Activated naive CD8-positive, alpha-beta T cell treated with anti-CD3 and anti-CD28 coated beads, Interleukin-2, amount 50 U/mL, for 24 hours (primary cell): ENCODE data around the gene RTN4RL2.

Source experiments
- ATAC-seq: fragments of 150-1000 bp; cut with Tn5 transposase; one replicate; pipeline ENCODE4 v1.10.0; 2021
- DNase-seq: peaks from one replicate; pipeline ENCODE4 v3.0.0; 2021
- H3K27ac Mint-ChIP-seq: one replicate; pipeline ENCODE4 v1.8.0; 2021; ENCODE audit warnings: mild to moderate bottlenecking, mixed read lengths
- H3K27me3 Mint-ChIP-seq: one replicate; pipeline ENCODE4 v1.8.0; 2021; ENCODE audit warnings: mixed read lengths
- H3K36me3 Mint-ChIP-seq: one replicate; pipeline ENCODE4 v1.8.0; 2021; ENCODE audit warnings: low read depth, mixed read lengths
- H3K4me1 Mint-ChIP-seq: one replicate; pipeline ENCODE4 v1.8.0; 2021; ENCODE audit warnings: mixed read lengths
- H3K4me3 Mint-ChIP-seq: one replicate; pipeline ENCODE4 v1.8.0; 2021; ENCODE audit warnings: mild to moderate bottlenecking, moderate library complexity, mixed read lengths
- H3K9me3 Mint-ChIP-seq: one replicate; pipeline ENCODE4 v1.8.0; 2021; ENCODE audit warnings: mixed read lengths

RTN4RL2 gene

GRCh38 chr11:57426439-57426928 is 33.8 kb upstream of the RTN4RL2 start:
- DNase-seq (peak; percentile 27), ATAC-seq (no peak)
- peak overlapping the region; percentile 98 for H3K4me3 Mint-ChIP-seq
- peaks cover 59% of the 10 kb centered on the region for H3K4me1 Mint-ChIP-seq
- H3K27me3 Mint-ChIP-seq, result no peaks in the 10 kb centered on the region
- H3K36me3 Mint-ChIP-seq, result peaks cover 52% of the 10 kb centered on the region
- peak overlapping the region; percentile 98 for H3K27ac Mint-ChIP-seq
- no peaks in the 10 kb centered on the region for H3K9me3 Mint-ChIP-seq

- Mint-ChIP-seq H3K27me3 (no peaks in the 10 kb centered on the region), H3K4me1 (peaks cover 56% of the 10 kb centered on the region), H3K36me3 (peaks cover 45% of the 10 kb centered on the region), H3K9me3 (no peaks in the 10 kb centered on the region), H3K4me3 (peak within 1 kb of the TSS; percentile 98), H3K27ac (peak within 1 kb of the TSS; percentile 98)
- DNase-seq (peak; percentile 87), ATAC-seq (peak; percentile 77)
Measured at GRCh38 chr11:57426929-57427726, 33.2 kb upstream of the RTN4RL2 start, which contains the start of gene SLC43A3. SLC43A3 (minus strand) TSS chr11:57427121; CDS start chr11:57426172, 949 bp downstream.

- Mint-ChIP-seq H3K4me1 (peaks cover 56% of the 10 kb centered on the region), H3K9me3 (no peaks in the 10 kb centered on the region), H3K4me3 (peak overlapping the region; percentile 98), H3K36me3 (peaks cover 40% of the 10 kb centered on the region), H3K27ac (peak overlapping the region; percentile 98), H3K27me3 (no peaks in the 10 kb centered on the region)
- no peak for DNase-seq
- ATAC-seq, result no peak
Measured at GRCh38 chr11:57427727-57428082, 32.6 kb upstream of the RTN4RL2 start.

GRCh38 chr11:57428643-57429042 is 31.7 kb upstream of the RTN4RL2 start:
- Mint-ChIP-seq H3K27ac (no peak overlapping the region), H3K9me3 (no peaks in the 10 kb centered on the region), H3K4me1 (peaks cover 52% of the 10 kb centered on the region), H3K36me3 (peaks cover 30% of the 10 kb centered on the region), H3K27me3 (no peaks in the 10 kb centered on the region), H3K4me3 (no peak overlapping the region)
- ATAC-seq (no peak), DNase-seq (no peak)

GRCh38 chr11:57429946-57430345 is 30.4 kb upstream of the RTN4RL2 start:
- DNase-seq (no peak), ATAC-seq (no peak)
- H3K9me3 Mint-ChIP-seq, result no peaks in the 10 kb centered on the region
- peaks cover 17% of the 10 kb centered on the region for H3K36me3 Mint-ChIP-seq
- H3K27ac Mint-ChIP-seq, result no peak overlapping the region
- H3K4me1 Mint-ChIP-seq, result peaks cover 39% of the 10 kb centered on the region
- no peak overlapping the region for H3K4me3 Mint-ChIP-seq
- H3K27me3 Mint-ChIP-seq, result no peaks in the 10 kb centered on the region

GRCh38 chr11:57430952-57431351 is 29.4 kb upstream of the RTN4RL2 start:
- no peak overlapping the region for H3K27ac Mint-ChIP-seq
- H3K27me3 Mint-ChIP-seq, result no peaks in the 10 kb centered on the region
- peaks cover 7% of the 10 kb centered on the region for H3K36me3 Mint-ChIP-seq
- H3K4me1 Mint-ChIP-seq, result peaks cover 33% of the 10 kb centered on the region
- ATAC-seq (no peak), DNase-seq (no peak)
- H3K4me3 Mint-ChIP-seq, result no peak overlapping the region
- H3K9me3 Mint-ChIP-seq, result no peaks in the 10 kb centered on the region

GRCh38 chr11:57432149-57432561 is 28.2 kb upstream of the RTN4RL2 start:
- Mint-ChIP-seq H3K4me3 (no peak overlapping the region), H3K36me3 (no peaks in the 10 kb centered on the region), H3K27me3 (no peaks in the 10 kb centered on the region), H3K4me1 (peaks cover 24% of the 10 kb centered on the region), H3K9me3 (no peaks in the 10 kb centered on the region), H3K27ac (no peak overlapping the region)
- DNase-seq (no peak), ATAC-seq (no peak)

DNA sequence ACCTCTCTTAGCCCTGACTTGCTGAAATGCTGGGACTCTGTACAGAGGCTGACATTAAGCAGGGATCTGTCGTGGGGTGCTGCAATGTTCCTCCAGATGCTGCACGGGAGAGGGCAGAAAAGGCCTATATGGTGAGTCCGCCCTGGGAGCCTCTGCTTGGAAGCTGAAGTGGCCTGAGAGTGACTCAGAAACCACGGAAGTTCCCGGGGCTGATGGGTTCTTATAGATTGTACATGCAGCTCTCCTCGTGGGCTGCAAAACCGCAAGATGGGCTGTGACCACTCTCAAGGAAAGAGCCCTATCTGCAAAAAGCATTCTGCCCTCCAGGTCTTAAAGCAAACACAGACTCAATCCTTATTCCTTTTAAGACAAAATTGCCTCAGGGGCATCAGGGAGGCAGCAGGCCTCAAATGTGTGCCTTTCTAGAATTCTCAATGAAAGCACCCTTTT is 27.6 kb upstream of the RTN4RL2 start:
- DNase-seq (peak; percentile 50), ATAC-seq (peak; percentile 82)
- Mint-ChIP-seq H3K27ac (no peak overlapping the region), H3K4me3 (no peak overlapping the region), H3K27me3 (no peaks in the 10 kb centered on the region), H3K9me3 (no peaks in the 10 kb centered on the region), H3K36me3 (no peaks in the 10 kb centered on the region), H3K4me1 (peaks cover 18% of the 10 kb centered on the region)

- H3K36me3 Mint-ChIP-seq, result no peaks in the 10 kb centered on the region
- H3K4me1 Mint-ChIP-seq, result peaks cover 15% of the 10 kb centered on the region
- H3K9me3 Mint-ChIP-seq, result no peaks in the 10 kb centered on the region
- no peak overlapping the region for H3K27ac Mint-ChIP-seq
- no peak overlapping the region for H3K4me3 Mint-ChIP-seq
- H3K27me3 Mint-ChIP-seq, result no peaks in the 10 kb centered on the region
- ATAC-seq (no peak), DNase-seq (no peak)
Measured at GRCh38 chr11:57434640-57435546, 25.4 kb upstream of the RTN4RL2 start.

DNA sequence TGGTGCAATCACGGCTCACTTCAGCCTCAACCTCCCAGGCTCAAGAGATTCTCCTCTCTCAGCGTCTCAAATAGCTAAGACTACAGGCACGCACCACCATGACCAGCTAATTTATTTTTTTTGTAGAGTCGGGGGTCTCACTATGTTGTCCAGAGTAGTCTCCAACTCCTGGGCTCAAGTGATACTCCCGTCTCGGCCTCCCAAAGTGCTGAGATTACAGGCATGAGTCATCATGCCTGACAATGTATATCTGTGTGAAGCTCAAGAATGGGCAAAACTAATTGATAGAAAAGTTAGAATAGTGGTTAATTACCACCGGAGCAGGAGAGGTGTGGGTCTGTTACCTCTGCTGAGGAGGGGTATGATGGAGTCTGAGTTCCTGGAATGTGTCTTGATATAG is 24.3 kb upstream of the RTN4RL2 start:
- H3K4me1 Mint-ChIP-seq, result peaks cover 15% of the 10 kb centered on the region
- DNase-seq, result no peak
- H3K4me3 Mint-ChIP-seq, result no peak overlapping the region
- H3K9me3 Mint-ChIP-seq, result no peaks in the 10 kb centered on the region
- no peaks in the 10 kb centered on the region for H3K36me3 Mint-ChIP-seq
- ATAC-seq, result no peak
- H3K27ac Mint-ChIP-seq, result no peak overlapping the region
- H3K27me3 Mint-ChIP-seq, result no peaks in the 10 kb centered on the region

- H3K9me3 Mint-ChIP-seq, result no peaks in the 10 kb centered on the region
- no peak overlapping the region for H3K27ac Mint-ChIP-seq
- ATAC-seq (no peak), DNase-seq (no peak)
- H3K4me3 Mint-ChIP-seq, result no peak overlapping the region
- H3K27me3 Mint-ChIP-seq, result no peaks in the 10 kb centered on the region
- no peaks in the 10 kb centered on the region for H3K4me1 Mint-ChIP-seq
- no peaks in the 10 kb centered on the region for H3K36me3 Mint-ChIP-seq
Measured at GRCh38 chr11:57438345-57439285, 21.7 kb upstream of the RTN4RL2 start.

DNA sequence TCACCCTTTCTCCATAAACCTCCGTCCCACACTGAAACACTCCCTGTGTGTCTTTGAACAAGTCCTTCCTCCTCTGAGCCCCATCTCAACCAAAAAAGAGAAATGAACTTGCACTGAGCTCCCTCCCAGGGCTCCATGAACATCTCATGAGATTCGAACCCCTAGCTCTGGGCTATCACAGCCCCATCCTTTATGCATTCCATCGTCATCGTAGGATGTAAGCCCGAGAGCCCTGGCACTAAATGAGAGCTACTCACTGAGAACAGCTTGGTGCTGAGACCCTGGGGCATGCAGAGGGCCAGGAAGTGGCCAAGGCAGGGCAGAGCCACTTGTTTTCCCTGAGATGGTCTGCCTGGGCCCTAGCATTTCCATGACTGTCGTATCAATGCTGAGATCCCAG is 20.5 kb upstream of the RTN4RL2 start:
- H3K4me1 Mint-ChIP-seq, result no peaks in the 10 kb centered on the region
- H3K4me3 Mint-ChIP-seq, result no peak overlapping the region
- H3K27ac Mint-ChIP-seq, result no peak overlapping the region
- no peaks in the 10 kb centered on the region for H3K9me3 Mint-ChIP-seq
- ATAC-seq, result no peak
- H3K36me3 Mint-ChIP-seq, result no peaks in the 10 kb centered on the region
- DNase-seq, result no peak
- H3K27me3 Mint-ChIP-seq, result no peaks in the 10 kb centered on the region

DNA sequence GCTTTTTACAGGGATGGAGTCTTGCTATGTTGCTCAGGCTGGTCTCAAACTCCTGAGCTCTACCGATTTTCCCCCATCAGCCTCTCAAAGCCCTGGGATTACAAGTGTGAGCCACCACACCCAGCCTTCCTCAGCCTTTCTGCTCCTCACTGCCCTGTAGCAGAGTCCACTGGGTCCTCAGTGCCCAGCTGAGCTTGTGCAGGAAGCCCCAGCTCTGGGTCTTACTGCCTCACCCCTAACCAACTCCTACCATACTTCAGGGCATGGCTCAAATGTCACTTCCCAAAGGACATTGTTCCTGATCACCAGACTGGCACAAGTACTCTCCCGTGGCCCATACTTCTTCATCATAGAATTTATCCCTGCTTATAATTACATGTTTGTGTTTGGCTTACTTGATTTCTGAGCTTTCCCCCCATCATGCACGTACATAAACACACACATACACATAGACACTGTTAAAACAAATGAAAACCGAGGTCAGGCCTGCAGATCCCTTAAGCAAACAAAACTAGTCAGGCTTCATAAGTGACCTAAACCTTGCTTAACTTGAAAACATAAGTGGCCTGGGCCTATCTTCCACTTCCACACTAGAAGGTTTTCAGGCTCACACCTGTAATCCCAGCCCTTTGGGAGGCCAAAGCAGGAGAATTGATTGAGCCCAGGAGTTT is 19.4 kb upstream of the RTN4RL2 start:
- Mint-ChIP-seq H3K27ac (no peak overlapping the region), H3K27me3 (peaks cover 3% of the 10 kb centered on the region), H3K9me3 (no peaks in the 10 kb centered on the region), H3K4me3 (no peak overlapping the region), H3K36me3 (no peaks in the 10 kb centered on the region), H3K4me1 (no peaks in the 10 kb centered on the region)
- no peak for DNase-seq
- no peak for ATAC-seq
